Keratinocyte (primary cell): ENCODE data around the gene KIF5B. TPM values are rescaled to one million over a fixed set of nuclear protein-coding genes. Genes with fewer than 3 reads are reported as not detected.

Source experiments
- DNase-seq: peaks from one replicate; pipeline ENCODE4 v3.0.0-alpha.2; 2011; ENCODE audit warnings: low read depth, missing footprints, low spot score
- FAIRE-seq: peaks from 2 replicates; lab custom pipeline; 2011; peaks lifted over from hg19 to GRCh38; lab: Jason Lieb, UNC
- H2AFZ ChIP-seq: 2 replicates; pipeline ENCODE4 v1.6.0; 2012; ENCODE audit warnings: low read length, control low read depth, inconsistent platforms; ENCODE audit not compliant: control insufficient read depth
- H3K27ac ChIP-seq: 2 replicates; pipeline ENCODE4 v1.5.1; 2011; ENCODE audit warnings: low read length; ENCODE audit not compliant: control insufficient read depth, insufficient read depth
- H3K27me3 ChIP-seq: 3 replicates; pipeline ENCODE4 v1.6.0; 2011; ENCODE audit warnings: low read length; ENCODE audit not compliant: control insufficient read depth, insufficient read depth; ENCODE audit errors: extremely low read depth
- H3K36me3 ChIP-seq, 2 experiments: 2 replicates in 1 of 2; 3 replicates in 1 of 2; pipeline ENCODE4 v1.5.1; 2011; ENCODE audit warnings: low read length in 2 of 2, mild to moderate bottlenecking in 1 of 2; ENCODE audit not compliant: control insufficient read depth in 2 of 2, insufficient read depth in 2 of 2; ENCODE audit errors: extremely low read depth in 1 of 2
- H3K4me1 ChIP-seq: 3 replicates; pipeline ENCODE4 v1.5.1; 2011; ENCODE audit warnings: low read length; ENCODE audit not compliant: control insufficient read depth, insufficient read depth; ENCODE audit errors: extremely low read depth
- H3K4me2 ChIP-seq: 3 replicates; pipeline ENCODE4 v1.6.0; 2011; ENCODE audit warnings: low read depth, low read length; ENCODE audit not compliant: control insufficient read depth, insufficient read depth; ENCODE audit errors: extremely low read depth
- H3K4me3 ChIP-seq, 3 experiments: fragments of 200-600 bp in 1 of 3; sonication (generic) in 1 of 3; 2 replicates in 2 of 3; 3 replicates in 1 of 3; pipeline ENCODE4 v1.5.1; 2011 to 2016; ENCODE audit warnings: low read length in 3 of 3, mild to moderate bottlenecking in 3 of 3, control low read depth in 2 of 3, inconsistent platforms in 1 of 3, low read depth in 1 of 3, mixed read lengths in 1 of 3, mixed run types in 1 of 3, moderate library complexity in 1 of 3; ENCODE audit not compliant: control insufficient read depth in 2 of 3, insufficient read depth in 2 of 3; ENCODE audit errors: extremely low read depth in 1 of 3
- H3K79me2 ChIP-seq: 2 replicates; pipeline ENCODE4 v1.6.0; 2012; ENCODE audit warnings: low read length; ENCODE audit not compliant: control insufficient read depth, insufficient read depth
- H3K9ac ChIP-seq: 3 replicates; pipeline ENCODE4 v1.6.0; 2011; ENCODE audit warnings: low read length; ENCODE audit not compliant: control insufficient read depth, insufficient read depth; ENCODE audit errors: extremely low read depth
- H3K9me1 ChIP-seq: 3 replicates; pipeline ENCODE4 v1.6.0; 2011; ENCODE audit warnings: low read length; ENCODE audit not compliant: control insufficient read depth, insufficient read depth; ENCODE audit errors: extremely low read depth
- H3K9me3 ChIP-seq: 2 replicates; pipeline ENCODE4 v1.5.1; 2012; ENCODE audit warnings: low read depth, low read length; ENCODE audit not compliant: control insufficient read depth
- H4K20me1 ChIP-seq: 3 replicates; pipeline ENCODE4 v1.6.0; 2011; ENCODE audit warnings: low read length; ENCODE audit not compliant: control insufficient read depth, insufficient read depth; ENCODE audit errors: extremely low read depth
- EZH2 ChIP-seq: IDR thresholded peaks from one replicate; pipeline ENCODE4 v1.6.1; 2012; ENCODE audit warnings: inconsistent platforms, mild to moderate bottlenecking, low read length, moderate library complexity
- dilution Hi-C: fragments of 300-500 bp; cut with MboI; formaldehyde crosslinking; loops from one replicate; pipeline ENCODE4 v1.7.0; 2020; ENCODE audit warnings: low sequenced_read_pairs; ENCODE audit not compliant: extremely low pct_ligation_motif_present
- polyA plus RNA-seq, 5 experiments: library from polyadenylated mRNA; depleted of rRNA in 3 of 5; stranded (reverse) in 3 of 5; stranded (forward) in 1 of 5; unstranded in 1 of 5; fragments of >200 nt; gene quantifications; 1 replicate in 1 of 5; 2 replicates in 3 of 5; 3 replicates in 1 of 5; pipeline versions ENCODE4 v1.2.1 to v1.2.3, GENCODE V29; 2011 to 2012; ENCODE audit warnings: missing spikeins in 2 of 5, low read depth in 1 of 5, low replicate concordance in 1 of 5
- TF ChIP-seq, protein P1 (sequence below), 3 experiments: IDR thresholded peaks in 1 of 3; conservative IDR thresholded peaks in 1 of 3; optimal IDR thresholded peaks in 1 of 3; 2 replicates in 2 of 3; 3 replicates in 1 of 3; pipeline versions ENCODE3 to v1.5.1; 2011; ENCODE audit warnings: low read length in 3 of 3, mild to moderate bottlenecking in 3 of 3, moderate library complexity in 2 of 3, control low read depth in 1 of 3, inconsistent platforms in 1 of 3; ENCODE audit not compliant: insufficient read depth in 2 of 3; ENCODE audit errors: extremely low read depth in 1 of 3

KIF5B gene
- polyA plus RNA-seq, 1 donor (not counting 4 experiments of a cell fraction or from before 2014, with no cell fraction given) = 82.1 TPM

- no peaks in the 10 kb centered on the region for H3K27me3 ChIP-seq
- TF ChIP-seq, protein P1, sequence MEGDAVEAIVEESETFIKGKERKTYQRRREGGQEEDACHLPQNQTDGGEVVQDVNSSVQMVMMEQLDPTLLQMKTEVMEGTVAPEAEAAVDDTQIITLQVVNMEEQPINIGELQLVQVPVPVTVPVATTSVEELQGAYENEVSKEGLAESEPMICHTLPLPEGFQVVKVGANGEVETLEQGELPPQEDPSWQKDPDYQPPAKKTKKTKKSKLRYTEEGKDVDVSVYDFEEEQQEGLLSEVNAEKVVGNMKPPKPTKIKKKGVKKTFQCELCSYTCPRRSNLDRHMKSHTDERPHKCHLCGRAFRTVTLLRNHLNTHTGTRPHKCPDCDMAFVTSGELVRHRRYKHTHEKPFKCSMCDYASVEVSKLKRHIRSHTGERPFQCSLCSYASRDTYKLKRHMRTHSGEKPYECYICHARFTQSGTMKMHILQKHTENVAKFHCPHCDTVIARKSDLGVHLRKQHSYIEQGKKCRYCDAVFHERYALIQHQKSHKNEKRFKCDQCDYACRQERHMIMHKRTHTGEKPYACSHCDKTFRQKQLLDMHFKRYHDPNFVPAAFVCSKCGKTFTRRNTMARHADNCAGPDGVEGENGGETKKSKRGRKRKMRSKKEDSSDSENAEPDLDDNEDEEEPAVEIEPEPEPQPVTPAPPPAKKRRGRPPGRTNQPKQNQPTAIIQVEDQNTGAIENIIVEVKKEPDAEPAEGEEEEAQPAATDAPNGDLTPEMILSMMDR (optimal IDR thresholded peaks at IDR 0.05 in 1 of 3, IDR thresholded peaks at IDR 0.05 in 1 of 3, conservative IDR thresholded peaks at IDR 0.05 in 1 of 3; ENCODE audit: extremely low read depth in 1 of 3, insufficient read depth in 2 of 3, low read length in 3 of 3) = no peak
- no peak for TF ChIP-seq EZH2
- H4K20me1 ChIP-seq = no peaks in the 10 kb centered on the region
- dilution Hi-C loops = no loop called here
- no peaks in the 10 kb centered on the region for H3K9me1 ChIP-seq
- H2AFZ ChIP-seq = no peak overlapping the region
- FAIRE-seq = no peak
- peaks cover 1 to 5% of the 10 kb centered on the region in 2 experiments for H3K36me3 ChIP-seq
- H3K4me2 ChIP-seq = no peak overlapping the region
- H3K27ac ChIP-seq = no peak overlapping the region
- no peak overlapping the region for H3K9ac ChIP-seq
- H3K79me2 ChIP-seq = no peaks in the 10 kb centered on the region
- no peak for DNase-seq
- H3K9me3 ChIP-seq = no peaks in the 10 kb centered on the region
- H3K4me1 ChIP-seq = no peaks in the 10 kb centered on the region
- no peak overlapping the region for H3K4me3 ChIP-seq
These were observed 52.0 kb downstream of the KIF5B start for GRCh38 chr10:32004161-32004591.

DNA sequence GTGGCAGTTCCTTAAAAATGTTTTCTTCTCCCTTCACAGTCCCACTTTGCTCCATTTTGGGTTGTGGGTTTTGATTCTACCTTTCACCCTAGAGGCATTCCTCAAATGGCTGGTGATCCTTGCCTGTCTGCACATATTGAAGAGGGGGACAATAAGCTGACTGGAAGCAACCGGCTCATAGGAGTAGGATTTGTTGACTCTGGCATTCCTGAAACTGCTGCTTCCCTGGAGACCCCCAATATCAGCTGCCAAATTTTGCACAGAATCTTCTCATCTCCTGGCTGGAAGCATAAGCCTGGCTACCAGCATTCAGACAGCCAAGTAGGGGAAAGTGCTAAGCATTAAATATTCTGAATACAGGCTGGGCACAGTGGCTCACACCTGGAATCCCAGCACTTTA, 53.7 kb downstream of the KIF5B start:
- Histone ChIP-seq H2AFZ (no peak overlapping the region), H3K79me2 (no peaks in the 10 kb centered on the region), H3K4me2 (no peak overlapping the region), H3K27ac (no peak overlapping the region), H3K9me3 (no peaks in the 10 kb centered on the region), H3K27me3 (no peaks in the 10 kb centered on the region), H3K9me1 (no peaks in the 10 kb centered on the region), H3K4me1 (no peaks in the 10 kb centered on the region), H3K4me3 (no peak overlapping the region), H3K9ac (no peak overlapping the region), H4K20me1 (no peaks in the 10 kb centered on the region), H3K36me3 (peaks cover 0 to 5% of the 10 kb centered on the region in 2 experiments)
- TF ChIP-seq, protein P1 (optimal IDR thresholded peaks at IDR 0.05 in 1 of 3, IDR thresholded peaks at IDR 0.05 in 1 of 3, conservative IDR thresholded peaks at IDR 0.05 in 1 of 3; ENCODE audit: extremely low read depth in 1 of 3, insufficient read depth in 2 of 3, low read length in 3 of 3) = no peak
- TF ChIP-seq EZH2 = no peak
- DNase-seq (no peak), FAIRE-seq (no peak)
- dilution Hi-C loops = no loop called here
